HG03442 (cell line): ENCODE data around the gene FCHSD2.
"Not testable (repeated sequence)": the region's sequence is repeated elsewhere in the genome, so short reads cannot be mapped to it uniquely, and the experiment has no call there.

Experiments
- ATAC-seq: cut with Tn5 transposase; IDR thresholded peaks from one replicate; pipeline ENCODE4 v1.9.1; 2021; ENCODE audit warnings: mild to moderate bottlenecking, moderate library complexity; ENCODE audit not compliant: unreplicated experiment

FCHSD2 gene

GRCh38 chr11:72940417-72940816, 201.7 kb downstream of the FCHSD2 start:
- ATAC-seq: no peak

GRCh38 chr11:72939031-72939430, 203.1 kb downstream of the FCHSD2 start:
- ATAC-seq: no peak

GRCh38 chr11:72937439-72937838, 204.7 kb downstream of the FCHSD2 start:
- ATAC-seq: no peak

- ATAC-seq: no peak
Measured at GRCh38 chr11:72935700-72936099, 206.4 kb downstream of the FCHSD2 start.

GRCh38 chr11:72932132-72932570, 210.0 kb downstream of the FCHSD2 start:
- no peak for ATAC-seq

GRCh38 chr11:72930008-72930407, 212.1 kb downstream of the FCHSD2 start:
- ATAC-seq: no peak

GRCh38 chr11:72929256-72929655, 212.9 kb downstream of the FCHSD2 start:
- no peak for ATAC-seq

- no peak for ATAC-seq
Measured at GRCh38 chr11:72927380-72927779, 214.7 kb downstream of the FCHSD2 start.

- ATAC-seq: no peak
Measured at GRCh38 chr11:72926076-72926475, 216.0 kb downstream of the FCHSD2 start.

GRCh38 chr11:72925656-72926055, 216.5 kb downstream of the FCHSD2 start:
- no peak for ATAC-seq

- ATAC-seq: no peak
Measured at GRCh38 chr11:72924568-72925190, 217.4 kb downstream of the FCHSD2 start.

GRCh38 chr11:72921028-72921716, 220.9 kb downstream of the FCHSD2 start:
- no peak for ATAC-seq

GRCh38 chr11:72920001-72920400, 222.1 kb downstream of the FCHSD2 start:
- ATAC-seq: no peak

GRCh38 chr11:72918851-72919250, 223.3 kb downstream of the FCHSD2 start:
- ATAC-seq: no peak

GRCh38 chr11:72912253-72912652, 229.9 kb downstream of the FCHSD2 start:
- ATAC-seq: no peak

- ATAC-seq: not testable (repeated sequence)
Measured at GRCh38 chr11:72909558-72910388, 232.3 kb downstream of the FCHSD2 start.

GRCh38 chr11:72908032-72908676, 234.0 kb downstream of the FCHSD2 start:
- no peak for ATAC-seq

- no peak for ATAC-seq
Measured at GRCh38 chr11:72904016-72904415, 238.1 kb downstream of the FCHSD2 start.

- no peak for ATAC-seq
Measured at GRCh38 chr11:72901374-72901773, 240.7 kb downstream of the FCHSD2 start.

- no peak for ATAC-seq
Measured at GRCh38 chr11:72900013-72900412, 242.1 kb downstream of the FCHSD2 start.

GRCh38 chr11:72899238-72899637, 242.9 kb downstream of the FCHSD2 start:
- ATAC-seq: no peak
